HEK293 (cell line): ENCODE measurements around the gene XKR8.

Experiments used
- GLI4 ChIP-seq: fragments of 450-650 bp; formaldehyde crosslinking; IDR thresholded peaks from 2 replicates; pipeline ENCODE4 v1.5.1; 2016; ENCODE audit warnings: missing biosample characterization, missing genetic modification characterization
- GLIS2 ChIP-seq: fragments of 450-650 bp; formaldehyde crosslinking; IDR thresholded peaks from 2 replicates; pipeline ENCODE4 v1.5.1; 2016; ENCODE audit warnings: missing biosample characterization, missing genetic modification characterization
- KLF7 ChIP-seq: fragments of 450-650 bp; formaldehyde crosslinking; IDR thresholded peaks from 2 replicates; pipeline ENCODE4 v1.5.1; 2016; ENCODE audit warnings: missing biosample characterization, missing genetic modification characterization, borderline replicate concordance
- OVOL3 ChIP-seq: fragments of 450-650 bp; formaldehyde crosslinking; IDR thresholded peaks from 2 replicates; pipeline ENCODE4 v1.5.1; 2016; ENCODE audit warnings: missing biosample characterization, missing genetic modification characterization
- RBAK ChIP-seq: fragments of 450-650 bp; formaldehyde crosslinking; IDR thresholded peaks from 2 replicates; pipeline ENCODE4 v1.5.1; 2016; ENCODE audit warnings: missing biosample characterization, missing genetic modification characterization
- ZBTB10 ChIP-seq: fragments of 450-650 bp; formaldehyde crosslinking; IDR thresholded peaks from 2 replicates; pipeline ENCODE4 v1.5.1; 2016; ENCODE audit warnings: missing biosample characterization, missing genetic modification characterization
- ZBTB11 ChIP-seq: fragments of 450-650 bp; formaldehyde crosslinking; conservative IDR thresholded peaks from 2 replicates; pipeline ENCODE4 v1.5.1; 2016; ENCODE audit warnings: low read depth, missing biosample characterization, missing genetic modification characterization
- ZBTB17 ChIP-seq: fragments of 450-650 bp; formaldehyde crosslinking; IDR thresholded peaks from 2 replicates; pipeline ENCODE4 v1.5.1; 2016; ENCODE audit warnings: missing biosample characterization, missing genetic modification characterization
- ZBTB49 ChIP-seq: fragments of 450-650 bp; formaldehyde crosslinking; IDR thresholded peaks from 2 replicates; pipeline ENCODE4 v1.5.1; 2016; ENCODE audit warnings: missing biosample characterization, missing genetic modification characterization, low read depth
- ZNF138 ChIP-seq: fragments of 450-650 bp; formaldehyde crosslinking; IDR thresholded peaks from 2 replicates; pipeline ENCODE4 v1.5.1; 2016; ENCODE audit warnings: missing biosample characterization, missing genetic modification characterization, borderline replicate concordance
- ZNF184 ChIP-seq: fragments of 450-650 bp; IDR thresholded peaks from 2 replicates; pipeline ENCODE4 v1.5.1; 2018; ENCODE audit warnings: missing biosample characterization, mild to moderate bottlenecking, missing genetic modification characterization
- ZNF24 ChIP-seq: fragments of 450-650 bp; formaldehyde crosslinking; IDR thresholded peaks from 2 replicates; pipeline ENCODE4 v1.5.1; 2016; ENCODE audit warnings: missing biosample characterization, missing genetic modification characterization
- ZNF274 ChIP-seq, 2 experiments: fragments of 200-500 bp in 1 of 2; fragments of 450-650 bp in 1 of 2; sonication (Bioruptor generic) in 1 of 2; formaldehyde crosslinking in 1 of 2; IDR thresholded peaks; 2 replicates each; pipeline versions ENCODE4 v1.5.1 to v1.6.1; 2014 to 2016; ENCODE audit warnings: borderline replicate concordance in 1 of 2, inconsistent platforms in 1 of 2, low read length in 1 of 2, missing biosample characterization in 1 of 2, missing genetic modification characterization in 1 of 2
- ZNF335 ChIP-seq: fragments of 450-650 bp; formaldehyde crosslinking; conservative IDR thresholded peaks from 2 replicates; pipeline ENCODE4 v1.5.1; 2016; ENCODE audit warnings: missing biosample characterization, missing genetic modification characterization
- ZNF366 ChIP-seq: fragments of 450-650 bp; formaldehyde crosslinking; conservative IDR thresholded peaks from 2 replicates; pipeline ENCODE4 v1.5.1; 2016; ENCODE audit warnings: missing biosample characterization, missing genetic modification characterization
- ZNF398 ChIP-seq: fragments of 450-650 bp; formaldehyde crosslinking; IDR thresholded peaks from 2 replicates; pipeline ENCODE4 v1.5.1; 2017; ENCODE audit warnings: missing biosample characterization, missing genetic modification characterization
- ZNF549 ChIP-seq: fragments of 450-650 bp; IDR thresholded peaks from 2 replicates; pipeline ENCODE4 v1.5.1; 2018; ENCODE audit warnings: missing biosample characterization, missing genetic modification characterization, mild to moderate bottlenecking, inconsistent platforms, moderate library complexity
- ZNF555 ChIP-seq: fragments of 450-650 bp; formaldehyde crosslinking; conservative IDR thresholded peaks from 2 replicates; pipeline ENCODE4 v1.5.1; 2017; ENCODE audit warnings: missing biosample characterization, mild to moderate bottlenecking, missing genetic modification characterization, inconsistent platforms
- ZNF560 ChIP-seq: fragments of 450-650 bp; formaldehyde crosslinking; IDR thresholded peaks from 2 replicates; pipeline ENCODE4 v1.5.1; 2017; ENCODE audit warnings: missing biosample characterization, missing genetic modification characterization, borderline replicate concordance
- ZNF561 ChIP-seq: fragments of 450-650 bp; IDR thresholded peaks from 2 replicates; pipeline ENCODE4 v1.5.1; 2018; ENCODE audit warnings: missing biosample characterization, missing genetic modification characterization, borderline replicate concordance
- ZNF585B ChIP-seq: fragments of 450-650 bp; formaldehyde crosslinking; IDR thresholded peaks from 2 replicates; pipeline ENCODE4 v1.5.1; 2016; ENCODE audit warnings: missing biosample characterization, missing genetic modification characterization
- ZNF623 ChIP-seq: fragments of 450-650 bp; formaldehyde crosslinking; IDR thresholded peaks from 2 replicates; pipeline ENCODE4 v1.5.1; 2016; ENCODE audit warnings: missing biosample characterization, missing genetic modification characterization
- ZNF664 ChIP-seq: fragments of 450-650 bp; formaldehyde crosslinking; IDR thresholded peaks from 2 replicates; pipeline ENCODE4 v1.5.1; 2016; ENCODE audit warnings: missing biosample characterization, missing genetic modification characterization
- ZNF692 ChIP-seq: fragments of 450-650 bp; formaldehyde crosslinking; IDR thresholded peaks from 2 replicates; pipeline ENCODE4 v1.5.1; 2016; ENCODE audit warnings: missing biosample characterization, missing genetic modification characterization
- ZNF747 ChIP-seq: fragments of 450-650 bp; formaldehyde crosslinking; IDR thresholded peaks from 2 replicates; pipeline ENCODE4 v1.5.1; 2016; ENCODE audit warnings: missing biosample characterization, missing genetic modification characterization
- ZNF792 ChIP-seq: fragments of 450-650 bp; formaldehyde crosslinking; IDR thresholded peaks from 2 replicates; pipeline ENCODE4 v1.5.1; 2016; ENCODE audit warnings: missing biosample characterization, missing genetic modification characterization
- ZNF837 ChIP-seq: fragments of 450-650 bp; formaldehyde crosslinking; IDR thresholded peaks from 2 replicates; pipeline ENCODE4 v1.5.1; 2016; ENCODE audit warnings: missing biosample characterization, missing genetic modification characterization
- ZNF843 ChIP-seq: fragments of 450-650 bp; formaldehyde crosslinking; IDR thresholded peaks from 2 replicates; pipeline ENCODE4 v1.5.1; 2016; ENCODE audit warnings: missing biosample characterization, missing genetic modification characterization

Gene XKR8

GRCh38 chr1:27959792-27960603, at the start of gene XKR8 (continued):
- TF ChIP-seq ZBTB11 (tag by site-specific recombination): no peak; the same call in 1 of the 2 replicates
- no peak for TF ChIP-seq ZNF274 (IDR thresholded peaks at IDR 0.05; ENCODE audit: low read length)
- no peak for TF ChIP-seq ZNF274 (tag by site-specific recombination; IDR thresholded peaks at IDR 0.05; ENCODE audit: borderline replicate concordance)
- peak; percentile 34; the same call in 1 of the 2 replicates for TF ChIP-seq ZNF561 (tag by site-specific recombination)
- TF ChIP-seq ZNF692 (tag by site-specific recombination): no peak; the same call in 1 of the 2 replicates
- TF ChIP-seq GLIS2: peak; percentile 23; the same call in 1 of the 2 replicates
- no peak for TF ChIP-seq GLI4 (tag by site-specific recombination)
- TF ChIP-seq ZNF623 (tag by site-specific recombination): no peak
- no peak for TF ChIP-seq RBAK (tag by site-specific recombination)
- no peak for TF ChIP-seq ZNF24 (tag by site-specific recombination)
- TF ChIP-seq ZNF843 (tag by site-specific recombination): no peak
- TF ChIP-seq ZNF335 (tag by site-specific recombination): peak; percentile 3
- peak; percentile 50; the same call in 1 of the 2 replicates for TF ChIP-seq ZNF398 (tag by site-specific recombination)
- TF ChIP-seq OVOL3 (tag by site-specific recombination): no peak
- no peak for TF ChIP-seq ZNF792 (tag by site-specific recombination)
- no peak for TF ChIP-seq ZNF560
- no peak for TF ChIP-seq ZNF549 (tag by site-specific recombination)
- no peak for TF ChIP-seq ZBTB49 (tag by site-specific recombination)
- TF ChIP-seq KLF7: no peak
- peak; percentile 68 for TF ChIP-seq ZBTB17 (tag by site-specific recombination)
- no peak for TF ChIP-seq ZNF747 (tag by site-specific recombination)
- TF ChIP-seq ZNF366: no peak
- TF ChIP-seq ZNF664 (tag by site-specific recombination): no peak
- no peak for TF ChIP-seq ZNF585B (tag by site-specific recombination)
- TF ChIP-seq ZNF138: no peak
- TF ChIP-seq ZNF184: no peak
- TF ChIP-seq ZNF837 (tag by site-specific recombination): no peak
- TF ChIP-seq ZNF555 (tag by site-specific recombination): no peak
- TF ChIP-seq ZBTB10 (tag by site-specific recombination): no peak
